Activated naive CD8-positive, alpha-beta T cell treated with anti-CD3 and anti-CD28 coated beads, Interleukin-2, amount 10 ng/mL, durations not matched to agents 7 days and 5 days (primary cell): ENCODE measurements around the gene MBD3L2. TPM values are rescaled to one million over a fixed set of nuclear protein-coding genes. Genes with fewer than 3 reads are reported as not detected.
A peak's percentile ranks its signal among the peaks of the same experiment; 100 is the strongest.

ENCODE experiments used
- ATAC-seq: fragments of 150-1000 bp; cut with Tn5 transposase; one replicate; pipeline ENCODE4 v1.10.0; 2021; ENCODE audit warnings: low read depth, moderate library complexity
- POLR2A ChIA-PET: fragments of 350-600 bp; sonication (Branson Sonifier 250); formaldehyde crosslinking; loops from one replicate; lab custom pipeline; 2021; ENCODE audit warnings: antibody characterized with exemption; lab: Charles Lee
- DNase-seq: peaks from one replicate; pipeline ENCODE4 v3.0.0; 2021
- H3K27ac Mint-ChIP-seq: one replicate; pipeline ENCODE4 v1.8.0; 2022; ENCODE audit warnings: mild to moderate bottlenecking, mixed read lengths
- H3K27me3 Mint-ChIP-seq: one replicate; pipeline ENCODE4 v1.8.0; 2022; ENCODE audit warnings: mild to moderate bottlenecking, moderate library complexity, mixed read lengths
- H3K36me3 Mint-ChIP-seq: one replicate; pipeline ENCODE4 v1.8.0; 2021; ENCODE audit warnings: mild to moderate bottlenecking, mixed read lengths
- H3K4me1 Mint-ChIP-seq: one replicate; pipeline ENCODE4 v1.8.0; 2021; ENCODE audit warnings: mixed read lengths
- H3K4me3 Mint-ChIP-seq: one replicate; pipeline ENCODE4 v1.8.0; 2022; ENCODE audit warnings: mild to moderate bottlenecking, moderate library complexity, mixed read lengths
- H3K9me3 Mint-ChIP-seq: one replicate; pipeline ENCODE4 v1.8.0; 2021; ENCODE audit warnings: mixed read lengths
- total RNA-seq, 2 experiments: library from RNA; stranded (reverse); gene quantifications; one replicate each; pipeline ENCODE4 v1.2.3, GENCODE V29; 2021

Gene MBD3L2
- total RNA-seq, 2 experiments from 2014 or later: not detected

GRCh38 chr19:7069042-7069903 lies 20.2 kb downstream of the MBD3L2 start, which contains the start of gene ZNF557:
Gene ZNF557, plus strand, starts transcription at chr19:7069703. Its CDS starts 5,372 bp downstream, at chr19:7075075.
- peak; percentile 90 for ATAC-seq
- no peaks in the 10 kb centered on the region for H3K27me3 Mint-ChIP-seq
- H3K4me3 Mint-ChIP-seq: peak within 1 kb of the TSS; percentile 97

GRCh38 chr19:7069904-7070226 lies 20.7 kb downstream of the MBD3L2 start:
- no peaks in the 10 kb centered on the region for H3K27me3 Mint-ChIP-seq
- DNase-seq (no peak), ATAC-seq (peak; percentile 34)
- POLR2A ChIA-PET: interaction anchor here (0.6 to 2.1 kb wide), 9 partner anchors 9 to 452 kb away, joined by 4 to 47 read pairs (median 7); partner anchors contain the start of genes ARHGEF18, MCOLN1 and VAV1
- H3K9me3 Mint-ChIP-seq: peaks cover 9% of the 10 kb centered on the region
- H3K27ac Mint-ChIP-seq: peak overlapping the region; percentile 87
- peaks cover 37% of the 10 kb centered on the region for H3K36me3 Mint-ChIP-seq
- H3K4me3 Mint-ChIP-seq: peak overlapping the region; percentile 97
- peaks cover 6% of the 10 kb centered on the region for H3K4me1 Mint-ChIP-seq

More at GRCh38 chr19:7069042-7069903, 20.2 kb downstream of the MBD3L2 start, which contains the start of gene ZNF557:
- Mint-ChIP-seq H3K36me3 (peaks cover 31% of the 10 kb centered on the region), H3K9me3 (peaks cover 7% of the 10 kb centered on the region), H3K27ac (peak within 1 kb of the TSS; percentile 87), H3K4me1 (peaks cover 6% of the 10 kb centered on the region)
- POLR2A ChIA-PET: interaction anchor here (0.5 to 2.1 kb wide), 15 partner anchors 9 to 861 kb away, joined by 3 to 47 read pairs (median 5); partner anchors contain the start of genes ARHGEF18, MCOLN1 and VAV1
- DNase-seq: peak; percentile 98

- ATAC-seq (no peak), DNase-seq (no peak)
- H3K36me3 Mint-ChIP-seq: peaks cover 63% of the 10 kb centered on the region
- H3K27ac Mint-ChIP-seq: no peak overlapping the region
- no peak overlapping the region for H3K4me3 Mint-ChIP-seq
- H3K4me1 Mint-ChIP-seq: peaks cover 6% of the 10 kb centered on the region
- H3K27me3 Mint-ChIP-seq: no peaks in the 10 kb centered on the region
- H3K9me3 Mint-ChIP-seq: peaks cover 14% of the 10 kb centered on the region
- POLR2A ChIA-PET: interaction anchor here (0.7 to 1.6 kb wide), 2 partner anchors 27 to 633 kb away, joined by 5 to 9 read pairs; no protein-coding TSS in a partner anchor
Measured at GRCh38 chr19:7072541-7072940, 23.4 kb downstream of the MBD3L2 start.

- Mint-ChIP-seq H3K27me3 (no peaks in the 10 kb centered on the region), H3K27ac (no peak overlapping the region), H3K9me3 (peaks cover 29% of the 10 kb centered on the region), H3K4me3 (no peak overlapping the region), H3K36me3 (peaks cover 83% of the 10 kb centered on the region), H3K4me1 (peaks cover 5% of the 10 kb centered on the region)
- ATAC-seq: no peak
- POLR2A ChIA-PET: interaction anchor here (0.6 kb wide), 1 partner anchor 1087 kb away, joined by 4 read pairs; no protein-coding TSS in a partner anchor
- DNase-seq: no peak
Measured at GRCh38 chr19:7074705-7075282, 25.7 kb downstream of the MBD3L2 start.

GRCh38 chr19:7076151-7076550 lies 27.0 kb downstream of the MBD3L2 start:
- POLR2A ChIA-PET: interaction anchor here (0.7 to 1.8 kb wide), 3 partner anchors 16 to 1857 kb away, joined by 3 to 4 read pairs (median 3); no protein-coding TSS in a partner anchor
- no peak overlapping the region for H3K27ac Mint-ChIP-seq

GRCh38 chr19:7078008-7078407 lies 28.9 kb downstream of the MBD3L2 start:
- POLR2A ChIA-PET: interaction anchor here (0.9 to 1.8 kb wide), 2 partner anchors 9 to 14 kb away, joined by 4 read pairs; partner anchors contain the start of gene ZNF557
- ATAC-seq (no peak), DNase-seq (no peak)
- H3K27me3 Mint-ChIP-seq: no peaks in the 10 kb centered on the region
- H3K36me3 Mint-ChIP-seq: peaks cover 97% of the 10 kb centered on the region
- H3K9me3 Mint-ChIP-seq: peaks cover 40% of the 10 kb centered on the region
- H3K4me1 Mint-ChIP-seq: peaks cover 2% of the 10 kb centered on the region
- no peak overlapping the region for H3K4me3 Mint-ChIP-seq
- no peak overlapping the region for H3K27ac Mint-ChIP-seq

More at GRCh38 chr19:7076151-7076550, 27.0 kb downstream of the MBD3L2 start:
- ATAC-seq (no peak), DNase-seq (no peak)
- Mint-ChIP-seq H3K9me3 (peaks cover 39% of the 10 kb centered on the region), H3K4me3 (no peak overlapping the region), H3K4me1 (peaks cover 5% of the 10 kb centered on the region), H3K27me3 (no peaks in the 10 kb centered on the region), H3K36me3 (peaks cover 91% of the 10 kb centered on the region)

GRCh38 chr19:7083076-7083956 lies 34.2 kb downstream of the MBD3L2 start:
- peaks cover 2% of the 10 kb centered on the region for H3K4me1 Mint-ChIP-seq
- DNase-seq (no peak), ATAC-seq (no peak)
- H3K36me3 Mint-ChIP-seq: peaks cover 79% of the 10 kb centered on the region
- POLR2A ChIA-PET: interaction anchor here (1.2 to 1.6 kb wide), 2 partner anchors 14 to 16 kb away, joined by 3 to 7 read pairs; partner anchors contain the start of gene ZNF557
- H3K27me3 Mint-ChIP-seq: no peaks in the 10 kb centered on the region
- no peak overlapping the region for H3K4me3 Mint-ChIP-seq
- peaks cover 48% of the 10 kb centered on the region for H3K9me3 Mint-ChIP-seq
- H3K27ac Mint-ChIP-seq: no peak overlapping the region

GRCh38 chr19:7088999-7089398 lies 39.9 kb downstream of the MBD3L2 start:
- DNase-seq (no peak), ATAC-seq (no peak)
- no peak overlapping the region for H3K27ac Mint-ChIP-seq
- POLR2A ChIA-PET: no interaction called here
- H3K9me3 Mint-ChIP-seq: peaks cover 30% of the 10 kb centered on the region
- no peak overlapping the region for H3K4me3 Mint-ChIP-seq
- H3K4me1 Mint-ChIP-seq: peaks cover 5% of the 10 kb centered on the region
- peaks cover 37% of the 10 kb centered on the region for H3K36me3 Mint-ChIP-seq
- H3K27me3 Mint-ChIP-seq: no peaks in the 10 kb centered on the region

GRCh38 chr19:7098096-7098495 lies 49.0 kb downstream of the MBD3L2 start:
- Mint-ChIP-seq H3K9me3 (peaks cover 23% of the 10 kb centered on the region), H3K4me3 (peak overlapping the region; percentile 85), H3K27ac (peak overlapping the region; percentile 91), H3K4me1 (peaks cover 19% of the 10 kb centered on the region), H3K27me3 (no peaks in the 10 kb centered on the region), H3K36me3 (peaks cover 9% of the 10 kb centered on the region)
- no peak for ATAC-seq
- no peak for DNase-seq
- POLR2A ChIA-PET: interaction anchor here (3.4 kb wide), 1 partner anchor 29 kb away, joined by 47 read pairs; the partner anchor contains the start of gene ZNF557

- DNase-seq (peak; percentile 91), ATAC-seq (peak; percentile 94)
- Mint-ChIP-seq H3K4me3 (peak overlapping the region; percentile 85), H3K4me1 (peaks cover 19% of the 10 kb centered on the region), H3K27me3 (no peaks in the 10 kb centered on the region), H3K36me3 (peaks cover 9% of the 10 kb centered on the region), H3K27ac (peak overlapping the region; percentile 91), H3K9me3 (peaks cover 20% of the 10 kb centered on the region)
- POLR2A ChIA-PET: interaction anchor here (0.5 to 3.4 kb wide), 10 partner anchors 12 to 424 kb away, joined by 3 to 47 read pairs (median 4); partner anchors contain the start of genes ARHGEF18 and ZNF557
Measured at GRCh38 chr19:7098701-7099596, 49.8 kb downstream of the MBD3L2 start.

- H3K4me3 Mint-ChIP-seq: peak overlapping the region; percentile 85
- ATAC-seq (no peak), DNase-seq (no peak)
- no peaks in the 10 kb centered on the region for H3K27me3 Mint-ChIP-seq
- H3K9me3 Mint-ChIP-seq: peaks cover 20% of the 10 kb centered on the region
- H3K27ac Mint-ChIP-seq: peak overlapping the region; percentile 91
- peaks cover 9% of the 10 kb centered on the region for H3K36me3 Mint-ChIP-seq
- H3K4me1 Mint-ChIP-seq: peaks cover 19% of the 10 kb centered on the region
- POLR2A ChIA-PET: interaction anchor here (0.5 to 3.4 kb wide), 10 partner anchors 13 to 423 kb away, joined by 3 to 47 read pairs (median 4); partner anchors contain the start of genes ARHGEF18 and ZNF557
Measured at GRCh38 chr19:7099597-7099921, 50.4 kb downstream of the MBD3L2 start.
